ENCODE data around the gene GPR153. TPM values are rescaled to one million over a fixed set of nuclear protein-coding genes. Genes with fewer than 3 reads are reported as not detected.

GPR153 gene
- polyA plus RNA-seq, 3 donors = 0.04 to 0.69 TPM; not detected in 1

- no peaks in the 10 kb centered on the region for H3K27me3 ChIP-seq (ENCODE audit: control insufficient read depth in 2 of 2, insufficient read depth in 2 of 2, low read length in 2 of 2)
- H3K9ac ChIP-seq (ENCODE audit: insufficient read depth, low read length, poor library complexity, severe bottlenecking) = no peak overlapping the region
- H3K4me1 ChIP-seq (ENCODE audit: control insufficient read depth in 1 of 2, insufficient read depth in 2 of 2, low read length in 2 of 2) = no peaks in the 10 kb centered on the region
- H3K4me1 Mint-ChIP-seq = no peaks in the 10 kb centered on the region
- DNase-seq = no peak
- no peaks in the 10 kb centered on the region for H3K9me3 Mint-ChIP-seq
- H3K4me2 ChIP-seq (replicated peaks; ENCODE audit: extremely low read depth, low read length, poor library complexity, severe bottlenecking) = no peak overlapping the region
- no peaks in the 10 kb centered on the region for H4K20me1 ChIP-seq (ENCODE audit: insufficient read depth, low read length)
- TF ChIP-seq, protein P1, sequence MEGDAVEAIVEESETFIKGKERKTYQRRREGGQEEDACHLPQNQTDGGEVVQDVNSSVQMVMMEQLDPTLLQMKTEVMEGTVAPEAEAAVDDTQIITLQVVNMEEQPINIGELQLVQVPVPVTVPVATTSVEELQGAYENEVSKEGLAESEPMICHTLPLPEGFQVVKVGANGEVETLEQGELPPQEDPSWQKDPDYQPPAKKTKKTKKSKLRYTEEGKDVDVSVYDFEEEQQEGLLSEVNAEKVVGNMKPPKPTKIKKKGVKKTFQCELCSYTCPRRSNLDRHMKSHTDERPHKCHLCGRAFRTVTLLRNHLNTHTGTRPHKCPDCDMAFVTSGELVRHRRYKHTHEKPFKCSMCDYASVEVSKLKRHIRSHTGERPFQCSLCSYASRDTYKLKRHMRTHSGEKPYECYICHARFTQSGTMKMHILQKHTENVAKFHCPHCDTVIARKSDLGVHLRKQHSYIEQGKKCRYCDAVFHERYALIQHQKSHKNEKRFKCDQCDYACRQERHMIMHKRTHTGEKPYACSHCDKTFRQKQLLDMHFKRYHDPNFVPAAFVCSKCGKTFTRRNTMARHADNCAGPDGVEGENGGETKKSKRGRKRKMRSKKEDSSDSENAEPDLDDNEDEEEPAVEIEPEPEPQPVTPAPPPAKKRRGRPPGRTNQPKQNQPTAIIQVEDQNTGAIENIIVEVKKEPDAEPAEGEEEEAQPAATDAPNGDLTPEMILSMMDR (IDR thresholded peaks at IDR 0.05) = no peak
- no peaks in the 10 kb centered on the region for H3K36me3 ChIP-seq (replicated peaks in 1 of 2; ENCODE audit: control insufficient read depth in 1 of 2, insufficient read depth in 2 of 2, low read length in 2 of 2)
- peaks cover 0 to 2% (median 0%) of the 10 kb centered on the region in 3 donors for H3K27me3 Mint-ChIP-seq (ENCODE audit: low read depth in 3 of 3)
- no peaks in the 10 kb centered on the region for H3K79me2 ChIP-seq (ENCODE audit: insufficient read depth, low read length)
- no peak overlapping the region for H3K27ac Mint-ChIP-seq
- no peak overlapping the region for H3K4me3 ChIP-seq (replicated peaks in 1 of 3; ENCODE audit: low read depth in 2 of 3, low read length in 3 of 3)
- no peak overlapping the region for H3K27ac ChIP-seq (ENCODE audit: low read depth in 1 of 2, low read length in 2 of 2)
- 93% methylated on average over 23 of the region's 33 CpGs for WGBS (ENCODE audit: insufficient coverage)
- H3K36me3 Mint-ChIP-seq = no peaks in the 10 kb centered on the region
- no peak overlapping the region for H3K4me3 Mint-ChIP-seq
- intact Hi-C loops (cut with micrococcal nuclease) = no loop called here
- H2AFZ ChIP-seq (ENCODE audit: insufficient read depth, low read depth, low read length, poor library complexity, severe bottlenecking) = no peak overlapping the region
- no peaks in the 10 kb centered on the region for H3K9me3 ChIP-seq (replicated peaks in 1 of 2; ENCODE audit: control insufficient read depth in 1 of 2, insufficient read depth in 1 of 2, low read length in 2 of 2)
These were observed 20.0 kb upstream of the GPR153 start for GRCh38 chr1:6280761-6281451.

DNA sequence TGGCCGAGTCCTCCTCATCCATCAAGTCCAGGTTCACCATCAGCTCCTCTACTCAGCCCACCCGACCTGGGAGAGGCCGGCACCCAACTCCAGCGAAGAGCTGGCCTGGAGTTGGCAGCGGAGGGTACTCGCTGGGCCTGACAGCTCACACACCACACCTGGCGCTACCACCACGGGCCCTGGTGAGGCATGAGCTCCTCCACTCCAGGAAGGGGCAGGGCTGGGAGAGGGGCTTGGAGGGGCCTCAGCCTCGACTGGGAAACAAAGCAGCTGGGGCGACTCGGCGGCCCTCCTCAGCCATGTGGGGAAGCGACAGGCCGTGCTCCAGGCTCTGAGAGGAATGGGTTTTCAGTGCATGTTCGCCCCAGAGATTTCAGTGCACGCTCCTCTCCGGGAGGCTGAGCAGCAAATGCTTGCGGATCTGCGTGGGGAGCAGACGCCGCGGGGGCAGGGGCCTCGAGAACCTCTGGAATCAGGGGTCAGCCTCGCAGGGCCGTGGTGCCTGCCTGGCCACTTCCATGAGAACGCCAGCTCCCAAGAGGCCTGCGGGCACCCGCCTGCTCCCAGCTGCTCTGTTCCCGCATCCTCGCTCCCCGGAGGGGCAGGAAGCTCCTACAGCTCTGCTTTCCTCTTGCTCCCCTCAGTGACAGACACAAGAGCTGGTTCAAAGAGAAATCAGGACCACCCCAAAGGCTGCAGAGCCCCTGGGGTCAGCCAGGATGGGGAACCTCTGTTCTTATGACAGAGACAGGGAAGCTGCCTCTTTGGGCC, 18.9 kb upstream of the GPR153 start:
- H3K9me3 ChIP-seq (replicated peaks in 1 of 2; ENCODE audit: control insufficient read depth in 1 of 2, insufficient read depth in 1 of 2, low read length in 2 of 2) = no peaks in the 10 kb centered on the region
- H3K27ac ChIP-seq (ENCODE audit: low read depth in 1 of 2, low read length in 2 of 2) = no peak overlapping the region
- H3K27me3 Mint-ChIP-seq (ENCODE audit: low read depth in 3 of 3) = peaks cover 0 to 2% (median 0%) of the 10 kb centered on the region in 3 donors
- no peak for DNase-seq
- H4K20me1 ChIP-seq (ENCODE audit: insufficient read depth, low read length) = no peaks in the 10 kb centered on the region
- H3K79me2 ChIP-seq (ENCODE audit: insufficient read depth, low read length) = no peaks in the 10 kb centered on the region
- H3K9ac ChIP-seq (ENCODE audit: insufficient read depth, low read length, poor library complexity, severe bottlenecking) = no peak overlapping the region
- H3K36me3 Mint-ChIP-seq = no peaks in the 10 kb centered on the region
- H3K27me3 ChIP-seq (ENCODE audit: control insufficient read depth in 2 of 2, insufficient read depth in 2 of 2, low read length in 2 of 2) = no peaks in the 10 kb centered on the region
- no peaks in the 10 kb centered on the region for H3K36me3 ChIP-seq (replicated peaks in 1 of 2; ENCODE audit: control insufficient read depth in 1 of 2, insufficient read depth in 2 of 2, low read length in 2 of 2)
- no peaks in the 10 kb centered on the region for H3K4me1 Mint-ChIP-seq
- no peak overlapping the region for H3K4me3 Mint-ChIP-seq
- H3K4me1 ChIP-seq (ENCODE audit: control insufficient read depth in 1 of 2, insufficient read depth in 2 of 2, low read length in 2 of 2) = no peaks in the 10 kb centered on the region
- no peak overlapping the region for H3K4me2 ChIP-seq (replicated peaks; ENCODE audit: extremely low read depth, low read length, poor library complexity, severe bottlenecking)
- WGBS (ENCODE audit: insufficient coverage) = 94% methylated on average over 27 of the region's 31 CpGs
- no peaks in the 10 kb centered on the region for H3K9me3 Mint-ChIP-seq
- no peak overlapping the region for H2AFZ ChIP-seq (ENCODE audit: insufficient read depth, low read depth, low read length, poor library complexity, severe bottlenecking)
- no peak overlapping the region for H3K4me3 ChIP-seq (replicated peaks in 1 of 3; ENCODE audit: low read depth in 2 of 3, low read length in 3 of 3)
- intact Hi-C loops (cut with micrococcal nuclease) = no loop called here
- TF ChIP-seq, protein P1 (IDR thresholded peaks at IDR 0.05) = no peak
- H3K27ac Mint-ChIP-seq = no peak overlapping the region

All from CD14-positive monocyte (primary cell).